Neural crest cell (in vitro differentiated cells): ENCODE data around the gene GDE1. TPM values are rescaled to one million over a fixed set of nuclear protein-coding genes. Genes with fewer than 3 reads are reported as not detected.

Experiments
- DNase-seq: peaks from one replicate; pipeline ENCODE4 v3.0.0; 2021; ENCODE audit warnings: low read depth, mixed read lengths, low spot score
- H3K27ac Mint-ChIP-seq: one replicate; pipeline ENCODE4 v1.8.0; 2021; ENCODE audit warnings: mild to moderate bottlenecking, mixed read lengths; ENCODE audit not compliant: unreplicated experiment
- H3K27me3 Mint-ChIP-seq: 2 replicates; pipeline ENCODE4 v1.8.0; 2021; ENCODE audit warnings: low read depth, mild to moderate bottlenecking, mixed read lengths
- H3K36me3 Mint-ChIP-seq: 2 replicates; pipeline ENCODE4 v1.8.0; 2021; ENCODE audit warnings: low read depth, mild to moderate bottlenecking, mixed read lengths
- H3K4me1 Mint-ChIP-seq: 2 replicates; pipeline ENCODE4 v1.8.0; 2021; ENCODE audit warnings: mixed read lengths
- H3K4me3 Mint-ChIP-seq: one replicate; pipeline ENCODE4 v1.8.0; 2021; ENCODE audit warnings: mild to moderate bottlenecking, mixed read lengths
- H3K9me3 Mint-ChIP-seq: 2 replicates; pipeline ENCODE4 v1.8.0; 2021; ENCODE audit warnings: mixed read lengths
- CTCF ChIP-seq: fragments of 200-600 bp; sonication (generic); conservative IDR thresholded peaks from 2 replicates; pipeline ENCODE4 v1.5.0; 2021; ENCODE audit warnings: antibody characterized with exemption, mild to moderate bottlenecking
- total RNA-seq: library from RNA; stranded (reverse); gene quantifications from 2 replicates; pipeline ENCODE4 v1.2.1, GENCODE V29; 2021

Gene GDE1
- total RNA-seq, 1 donor from 2014 or later, result 63.2 TPM

- Mint-ChIP-seq H3K27ac (no peak overlapping the region), H3K4me3 (no peak overlapping the region), H3K36me3 (no peaks in the 10 kb centered on the region), H3K4me1 (no peaks in the 10 kb centered on the region), H3K27me3 (peaks cover 4% of the 10 kb centered on the region), H3K9me3 (no peaks in the 10 kb centered on the region)
- DNase-seq, result no peak
- no peak for TF ChIP-seq CTCF
These were observed 47.3 kb downstream of the GDE1 start for GRCh38 chr16:19474617-19475016.

DNA sequence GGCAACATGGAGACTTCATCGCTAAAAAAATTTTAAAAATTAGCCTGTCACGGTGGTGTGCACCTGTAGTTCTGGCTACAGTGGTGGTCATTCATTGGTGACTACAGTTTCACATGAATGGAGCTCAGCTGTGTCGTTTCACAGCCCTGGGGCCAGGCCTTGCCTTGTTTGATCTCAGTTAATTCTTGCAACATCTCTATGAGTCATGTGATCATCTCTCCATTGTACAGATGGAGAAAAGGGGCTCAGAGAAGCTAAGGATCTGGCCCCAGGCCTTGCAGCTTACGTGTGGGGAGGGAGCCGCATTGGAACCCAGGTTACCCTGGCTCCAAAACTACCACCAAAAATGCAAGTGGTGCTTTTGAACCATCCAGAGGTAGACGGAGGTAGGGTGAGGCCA is 49.4 kb downstream of the GDE1 start:
- Mint-ChIP-seq H3K27me3 (no peaks in the 10 kb centered on the region), H3K36me3 (no peaks in the 10 kb centered on the region), H3K9me3 (peaks cover 4% of the 10 kb centered on the region), H3K4me1 (no peaks in the 10 kb centered on the region), H3K4me3 (no peak overlapping the region), H3K27ac (no peak overlapping the region)
- no peak for TF ChIP-seq CTCF
- DNase-seq, result no peak

DNA sequence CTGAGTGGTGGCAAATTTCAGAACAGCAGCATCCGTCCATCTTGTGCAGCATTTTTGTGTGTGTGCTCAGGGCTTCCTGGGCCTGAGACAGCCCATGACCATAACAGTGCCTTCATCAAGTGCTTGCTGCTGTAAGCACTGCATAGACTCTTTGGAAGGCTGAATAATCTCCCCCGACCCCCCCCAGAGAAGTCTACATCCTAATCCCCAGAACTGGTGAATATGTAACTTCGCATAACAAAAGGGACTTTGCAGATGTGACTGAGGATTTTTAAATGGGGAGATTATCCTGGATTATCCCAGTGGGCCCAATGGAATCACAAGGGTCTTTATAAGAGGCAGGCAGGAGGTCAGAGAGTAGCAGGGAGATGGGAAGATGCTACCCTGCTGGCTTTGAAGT is 53.6 kb downstream of the GDE1 start:
- TF ChIP-seq CTCF, result no peak
- H3K4me1 Mint-ChIP-seq, result no peaks in the 10 kb centered on the region
- no peak for DNase-seq
- H3K4me3 Mint-ChIP-seq, result no peak overlapping the region
- H3K27me3 Mint-ChIP-seq, result no peaks in the 10 kb centered on the region
- peaks cover 4% of the 10 kb centered on the region for H3K9me3 Mint-ChIP-seq
- H3K27ac Mint-ChIP-seq, result no peak overlapping the region
- H3K36me3 Mint-ChIP-seq, result no peaks in the 10 kb centered on the region

GRCh38 chr16:19463468-19464315 is 58.2 kb downstream of the GDE1 start:
- Mint-ChIP-seq H3K27ac (no peak overlapping the region), H3K4me3 (no peak overlapping the region)

GRCh38 chr16:19460397-19460796 is 61.5 kb downstream of the GDE1 start:
- Mint-ChIP-seq H3K27me3 (peaks cover 4% of the 10 kb centered on the region), H3K27ac (no peak overlapping the region), H3K4me1 (no peaks in the 10 kb centered on the region), H3K36me3 (no peaks in the 10 kb centered on the region), H3K4me3 (no peak overlapping the region), H3K9me3 (peaks cover 3% of the 10 kb centered on the region)
- TF ChIP-seq CTCF, result no peak
- DNase-seq, result no peak

More at GRCh38 chr16:19463468-19464315, 58.2 kb downstream of the GDE1 start:
- DNase-seq, result no peak
- Mint-ChIP-seq H3K27me3 (peaks cover 2% of the 10 kb centered on the region), H3K4me1 (no peaks in the 10 kb centered on the region), H3K9me3 (peaks cover 6% of the 10 kb centered on the region), H3K36me3 (no peaks in the 10 kb centered on the region)
- TF ChIP-seq CTCF, result no peak
